Measurements from ENCODE around the gene ZNF765.

DNA sequence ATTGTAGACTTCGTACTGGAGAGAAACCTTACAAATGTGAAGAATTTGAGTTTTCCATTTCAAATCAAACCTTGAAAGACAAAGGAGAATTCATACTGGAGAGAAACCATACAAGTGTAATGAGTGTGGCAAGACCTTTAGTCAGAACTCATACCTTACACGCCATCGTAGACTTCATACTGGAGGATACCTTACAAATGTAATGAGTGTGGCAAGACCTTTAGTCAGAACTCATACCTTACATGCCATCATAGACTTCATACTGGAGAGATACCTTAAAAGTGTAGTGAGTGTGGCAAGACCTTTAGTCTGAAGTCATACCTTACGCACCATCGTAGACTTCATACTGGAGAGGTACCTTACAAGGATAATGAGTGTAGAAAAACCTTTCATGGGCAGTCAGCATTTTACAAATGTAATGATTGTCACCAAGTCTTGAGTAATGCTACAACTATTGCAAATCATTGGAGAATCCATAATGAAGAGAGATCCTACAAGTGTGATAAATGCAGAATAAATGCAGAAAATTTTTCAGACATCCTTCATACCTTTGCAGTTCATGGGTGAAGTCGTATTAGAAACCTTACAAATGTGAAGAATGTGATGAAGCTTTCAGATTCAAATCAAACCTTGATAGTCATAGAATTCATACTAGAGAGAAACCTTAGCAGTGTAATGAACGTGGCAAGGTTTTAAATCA, 14.7 kb downstream of the ZNF765 start:
- TF ChIP-seq, protein P1, sequence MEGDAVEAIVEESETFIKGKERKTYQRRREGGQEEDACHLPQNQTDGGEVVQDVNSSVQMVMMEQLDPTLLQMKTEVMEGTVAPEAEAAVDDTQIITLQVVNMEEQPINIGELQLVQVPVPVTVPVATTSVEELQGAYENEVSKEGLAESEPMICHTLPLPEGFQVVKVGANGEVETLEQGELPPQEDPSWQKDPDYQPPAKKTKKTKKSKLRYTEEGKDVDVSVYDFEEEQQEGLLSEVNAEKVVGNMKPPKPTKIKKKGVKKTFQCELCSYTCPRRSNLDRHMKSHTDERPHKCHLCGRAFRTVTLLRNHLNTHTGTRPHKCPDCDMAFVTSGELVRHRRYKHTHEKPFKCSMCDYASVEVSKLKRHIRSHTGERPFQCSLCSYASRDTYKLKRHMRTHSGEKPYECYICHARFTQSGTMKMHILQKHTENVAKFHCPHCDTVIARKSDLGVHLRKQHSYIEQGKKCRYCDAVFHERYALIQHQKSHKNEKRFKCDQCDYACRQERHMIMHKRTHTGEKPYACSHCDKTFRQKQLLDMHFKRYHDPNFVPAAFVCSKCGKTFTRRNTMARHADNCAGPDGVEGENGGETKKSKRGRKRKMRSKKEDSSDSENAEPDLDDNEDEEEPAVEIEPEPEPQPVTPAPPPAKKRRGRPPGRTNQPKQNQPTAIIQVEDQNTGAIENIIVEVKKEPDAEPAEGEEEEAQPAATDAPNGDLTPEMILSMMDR (IDR thresholded peaks at IDR 0.05): no peak
- TF ChIP-seq POLR2A (IDR thresholded peaks at IDR 0.05): no peak
